GM23338 (cell line): ENCODE results near the gene ARL4D. TPM values are rescaled to one million over a fixed set of nuclear protein-coding genes. Genes with fewer than 3 reads are reported as not detected.

Experiments used
- ATAC-seq: fragments of 200-7000 bp; cut with Tn5 transposase; 3 replicates; pipeline ENCODE4 v1.9.1; 2020
- DNase-seq: peaks from one replicate; pipeline ENCODE4 v3.0.0-alpha.2; 2015; ENCODE audit warnings: low spot score
- H2AFZ ChIP-seq: fragments of 200-600 bp; sonication (generic); 2 replicates; pipeline ENCODE4 v1.8.0; 2016; ENCODE audit warnings: antibody characterized with exemption, mild to moderate bottlenecking, moderate library complexity
- H3F3A ChIP-seq: fragments of 200-600 bp; sonication (generic); replicated peaks from 2 replicates; pipeline ENCODE4 v1.8.0; 2017; ENCODE audit warnings: antibody characterized with exemption, mixed run types, low read depth
- H3K27ac ChIP-seq: fragments of 200-600 bp; sonication (generic); 2 replicates; pipeline ENCODE4 v1.6.1; 2016; ENCODE audit warnings: low read depth
- H3K27me3 ChIP-seq: fragments of 200-600 bp; sonication (generic); 2 replicates; pipeline ENCODE4 v1.8.0; 2016; ENCODE audit warnings: mild to moderate bottlenecking, mixed run types, moderate library complexity; ENCODE audit not compliant: insufficient read depth
- H3K36me3 ChIP-seq: fragments of 200-600 bp; sonication (generic); 2 replicates; pipeline ENCODE4 v1.8.0; 2016; ENCODE audit warnings: mild to moderate bottlenecking; ENCODE audit not compliant: insufficient read depth
- H3K4me1 ChIP-seq: fragments of 200-600 bp; sonication (generic); 2 replicates; pipeline ENCODE4 v1.8.0; 2016; ENCODE audit warnings: mild to moderate bottlenecking, moderate library complexity; ENCODE audit not compliant: insufficient read depth
- H3K4me2 ChIP-seq: fragments of 200-600 bp; sonication (generic); 2 replicates; pipeline ENCODE4 v1.7.1; 2017; ENCODE audit warnings: mixed run types
- H3K4me3 ChIP-seq: fragments of 200-600 bp; sonication (generic); 2 replicates; pipeline ENCODE4 v1.6.1; 2016; ENCODE audit warnings: mixed run types
- H3K79me2 ChIP-seq: fragments of 200-600 bp; sonication (generic); replicated peaks from 2 replicates; pipeline ENCODE4 v1.8.0; 2017; ENCODE audit warnings: mild to moderate bottlenecking; ENCODE audit not compliant: insufficient read depth
- H3K9me2 ChIP-seq: fragments of 200-600 bp; sonication (generic); 2 replicates; pipeline ENCODE4 v1.8.0; 2017; ENCODE audit not compliant: insufficient read depth
- H4K20me1 ChIP-seq: fragments of 200-600 bp; sonication (generic); replicated peaks from 2 replicates; pipeline ENCODE4 v1.8.0; 2017; ENCODE audit warnings: mild to moderate bottlenecking; ENCODE audit not compliant: insufficient read depth
- H3K27ac Mint-ChIP-seq: 2 replicates; pipeline ENCODE4 v1.8.0; 2020; ENCODE audit warnings: inconsistent platforms, mild to moderate bottlenecking, moderate library complexity, mixed read lengths
- H3K27me3 Mint-ChIP-seq: 3 replicates; pipeline ENCODE4 v1.8.0; 2022; ENCODE audit warnings: low read depth, mild to moderate bottlenecking, moderate library complexity, mixed read lengths, inconsistent platforms; ENCODE audit not compliant: insufficient read depth, poor library complexity
- H3K36me3 Mint-ChIP-seq: 3 replicates; pipeline ENCODE4 v1.8.0; 2021; ENCODE audit warnings: low read depth, mild to moderate bottlenecking, inconsistent platforms, moderate library complexity, mixed read lengths
- H3K4me1 Mint-ChIP-seq: 3 replicates; pipeline ENCODE4 v1.8.0; 2020; ENCODE audit warnings: mild to moderate bottlenecking, inconsistent platforms, mixed read lengths
- H3K4me3 Mint-ChIP-seq: 3 replicates; pipeline ENCODE4 v1.8.0; 2021; ENCODE audit warnings: moderate library complexity, mild to moderate bottlenecking, inconsistent platforms, mixed read lengths
- H3K9me3 Mint-ChIP-seq: 3 replicates; pipeline ENCODE4 v1.8.0; 2020; ENCODE audit warnings: moderate library complexity, mild to moderate bottlenecking, inconsistent platforms, mixed read lengths
- JUNB ChIP-seq: IDR thresholded peaks from one replicate; pipeline ENCODE4 v1.6.1; 2016; ENCODE audit warnings: antibody characterized with exemption; ENCODE audit not compliant: unreplicated experiment
- POLR2AphosphoS5 ChIP-seq: IDR thresholded peaks from 2 replicates; pipeline ENCODE4 v1.6.1; 2016; ENCODE audit warnings: antibody characterized with exemption, low read depth
- STAT1 ChIP-seq: IDR thresholded peaks from one replicate; pipeline ENCODE4 v1.6.1; 2016; ENCODE audit warnings: antibody characterized with exemption; ENCODE audit not compliant: unreplicated experiment
- ZNF462 ChIP-seq: fragments of 250-450 bp; sonication (Bioruptor Pico); IDR thresholded peaks from 2 replicates; pipeline ENCODE4 v1.5.0; 2020; ENCODE audit warnings: mild to moderate bottlenecking, moderate library complexity
- polyA plus RNA-seq: library from polyadenylated mRNA; unstranded; fragments of >200 nt; fragmentation: Nextera tagmentation; extraction: Ambion mirVana; gene quantifications from 2 replicates; pipeline ENCODE4 v1.2.1, GENCODE V29; 2016
- total RNA-seq: library from RNA; depleted of rRNA; stranded (reverse); fragments of >200 nt; shearing (Covaris generic); gene quantifications from 2 replicates; pipeline ENCODE4 v1.2.3, GENCODE V29; 2014

Gene ARL4D
- total and polyA plus RNA-seq, 2 experiments from 2014 or later, result 8.7 to 9.5 TPM

GRCh38 chr17:43411369-43411677 is 12.5 kb downstream of the ARL4D start (continued):
- no peak for TF ChIP-seq ZNF462 (CRISPR knock-in tag)
- TF ChIP-seq STAT1, result no peak

- H2AFZ ChIP-seq, result no peak overlapping the region
- H3K27ac ChIP-seq, result no peak overlapping the region
- TF ChIP-seq JUNB, result no peak
- no peak for TF ChIP-seq STAT1
- TF ChIP-seq POLR2AphosphoS5, result no peak
- TF ChIP-seq ZNF462 (CRISPR knock-in tag), result no peak
- Mint-ChIP-seq H3K4me3 (no peak overlapping the region), H3K27ac (no peak overlapping the region), H3K36me3 (no peaks in the 10 kb centered on the region), H3K9me3 (no peaks in the 10 kb centered on the region), H3K4me1 (peaks cover 23% of the 10 kb centered on the region), H3K27me3 (peaks cover 7% of the 10 kb centered on the region)
- no peaks in the 10 kb centered on the region for H3K27me3 ChIP-seq
- H3K9me2 ChIP-seq, result 0 out of 2 replicates have a peak, but pooled peaks cover 4% of the 10 kb centered on the region
- no peaks in the 10 kb centered on the region for H3F3A ChIP-seq
- H3K4me2 ChIP-seq, result no peak overlapping the region
- no peaks in the 10 kb centered on the region for H4K20me1 ChIP-seq
- H3K4me1 ChIP-seq, result peaks cover 11% of the 10 kb centered on the region
- ATAC-seq (no peak), DNase-seq (no peak)
- H3K79me2 ChIP-seq, result no peaks in the 10 kb centered on the region
- H3K36me3 ChIP-seq, result no peaks in the 10 kb centered on the region
- no peak overlapping the region for H3K4me3 ChIP-seq
These were observed 13.0 kb downstream of the ARL4D start for GRCh38 chr17:43411749-43412148.
